ENCODE results near the gene MCM3AP.

The MCM3AP gene

GRCh38 chr21:46189213-46189958, 96.0 kb downstream of the MCM3AP start:
- H3K4me1 ChIP-seq (ENCODE audit: insufficient read depth, low read length, severe bottlenecking) = peaks cover 30% of the 10 kb centered on the region
- H3K9ac ChIP-seq (ENCODE audit: low read length) = no peak overlapping the region

DNA sequence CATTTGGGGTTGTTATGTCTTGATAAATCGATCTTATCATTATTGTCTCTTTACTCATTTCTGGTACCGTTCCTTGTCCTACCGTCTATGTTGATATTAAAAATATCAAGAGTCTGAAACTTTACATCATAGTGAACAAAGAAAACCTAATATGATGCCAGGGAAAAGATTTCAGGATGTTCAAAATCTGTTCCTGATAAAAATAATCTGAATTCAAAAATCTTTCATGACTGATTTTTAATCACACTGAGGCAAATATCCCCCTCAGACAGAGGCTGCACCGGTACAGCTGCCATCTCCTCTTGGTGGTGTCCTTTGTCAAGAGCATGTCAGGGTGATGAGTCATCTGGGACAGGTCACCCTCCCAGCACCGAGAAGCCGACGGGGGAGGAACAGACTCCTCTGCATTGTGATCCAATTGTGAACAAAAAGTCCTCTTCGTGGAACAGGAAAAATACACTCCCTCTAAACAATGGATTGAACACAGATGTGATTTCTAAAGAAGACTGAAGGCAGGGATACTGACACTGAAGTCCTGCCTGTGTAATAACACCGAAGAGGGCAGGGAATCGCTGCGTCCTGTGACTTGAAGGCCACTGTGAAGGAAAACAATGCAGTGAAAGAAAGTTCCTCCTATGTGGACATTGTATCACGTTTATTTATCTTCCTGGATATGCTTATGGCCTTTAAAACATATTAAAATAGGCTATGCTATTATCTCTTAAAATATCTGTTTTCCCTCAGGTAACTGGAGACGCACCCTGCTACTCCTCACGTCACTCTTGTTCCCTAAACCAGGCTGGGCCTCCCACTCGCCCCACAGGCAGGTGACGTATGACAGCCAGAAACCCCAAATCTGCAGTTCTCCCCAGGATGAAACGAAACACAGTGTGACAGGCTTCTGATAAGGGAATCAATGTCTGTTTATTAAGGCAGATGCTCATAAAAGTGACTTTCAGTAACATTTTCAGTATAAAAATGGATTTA, 96.9 kb downstream of the MCM3AP start:
- H3K4me3 ChIP-seq (ENCODE audit: low read depth, low read length, poor library complexity, severe bottlenecking) = no peak overlapping the region
- H4K20me1 ChIP-seq (ENCODE audit: insufficient read depth, low read length) = no peaks in the 10 kb centered on the region
- peaks cover 30% of the 10 kb centered on the region for H3K4me1 ChIP-seq (ENCODE audit: insufficient read depth, low read length, severe bottlenecking)
- H3K36me3 ChIP-seq (ENCODE audit: insufficient read depth, low read length) = peaks cover 31% of the 10 kb centered on the region
- no peaks in the 10 kb centered on the region for H3K27me3 ChIP-seq (ENCODE audit: insufficient read depth, low read length)
- H3K79me2 ChIP-seq (ENCODE audit: insufficient read depth, low read length) = no peaks in the 10 kb centered on the region
- H3K9ac ChIP-seq (ENCODE audit: low read length) = no peak overlapping the region
- TF ChIP-seq, protein P1, sequence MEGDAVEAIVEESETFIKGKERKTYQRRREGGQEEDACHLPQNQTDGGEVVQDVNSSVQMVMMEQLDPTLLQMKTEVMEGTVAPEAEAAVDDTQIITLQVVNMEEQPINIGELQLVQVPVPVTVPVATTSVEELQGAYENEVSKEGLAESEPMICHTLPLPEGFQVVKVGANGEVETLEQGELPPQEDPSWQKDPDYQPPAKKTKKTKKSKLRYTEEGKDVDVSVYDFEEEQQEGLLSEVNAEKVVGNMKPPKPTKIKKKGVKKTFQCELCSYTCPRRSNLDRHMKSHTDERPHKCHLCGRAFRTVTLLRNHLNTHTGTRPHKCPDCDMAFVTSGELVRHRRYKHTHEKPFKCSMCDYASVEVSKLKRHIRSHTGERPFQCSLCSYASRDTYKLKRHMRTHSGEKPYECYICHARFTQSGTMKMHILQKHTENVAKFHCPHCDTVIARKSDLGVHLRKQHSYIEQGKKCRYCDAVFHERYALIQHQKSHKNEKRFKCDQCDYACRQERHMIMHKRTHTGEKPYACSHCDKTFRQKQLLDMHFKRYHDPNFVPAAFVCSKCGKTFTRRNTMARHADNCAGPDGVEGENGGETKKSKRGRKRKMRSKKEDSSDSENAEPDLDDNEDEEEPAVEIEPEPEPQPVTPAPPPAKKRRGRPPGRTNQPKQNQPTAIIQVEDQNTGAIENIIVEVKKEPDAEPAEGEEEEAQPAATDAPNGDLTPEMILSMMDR (IDR thresholded peaks at IDR 0.05; ENCODE audit: low read length) = no peak
- H3K4me2 ChIP-seq (ENCODE audit: low read length) = no peak overlapping the region
- no peaks in the 10 kb centered on the region for H3K9me2 ChIP-seq (ENCODE audit: low read depth, low read length)
- H2AFZ ChIP-seq (ENCODE audit: low read length) = no peak overlapping the region
- no peaks in the 10 kb centered on the region; the same call in 1 of the 2 replicates for H3F3A ChIP-seq (ENCODE audit: insufficient read depth, low read length)
- H3K9me3 ChIP-seq (ENCODE audit: low read length) = no peaks in the 10 kb centered on the region
- peak overlapping the region; percentile 40 for H3K27ac ChIP-seq (ENCODE audit: low read depth, low read length, poor library complexity, severe bottlenecking)

More at GRCh38 chr21:46189213-46189958, 96.0 kb downstream of the MCM3AP start:
- Histone ChIP-seq H3K4me2 (ENCODE audit: low read length) (no peak overlapping the region), H3F3A (ENCODE audit: insufficient read depth, low read length) (no peaks in the 10 kb centered on the region; the same call in 1 of the 2 replicates), H3K9me2 (ENCODE audit: low read depth, low read length) (no peaks in the 10 kb centered on the region), H3K36me3 (ENCODE audit: insufficient read depth, low read length) (peaks cover 40% of the 10 kb centered on the region), H3K27me3 (ENCODE audit: insufficient read depth, low read length) (no peaks in the 10 kb centered on the region), H3K79me2 (ENCODE audit: insufficient read depth, low read length) (no peaks in the 10 kb centered on the region), H3K4me3 (ENCODE audit: low read depth, low read length, poor library complexity, severe bottlenecking) (no peak overlapping the region), H3K9me3 (ENCODE audit: low read length) (no peaks in the 10 kb centered on the region), H2AFZ (ENCODE audit: low read length) (no peak overlapping the region), H3K27ac (ENCODE audit: low read depth, low read length, poor library complexity, severe bottlenecking) (peak overlapping the region; percentile 40), H4K20me1 (ENCODE audit: insufficient read depth, low read length) (no peaks in the 10 kb centered on the region)
- TF ChIP-seq EZH2 (IDR thresholded peaks at IDR 0.05; ENCODE audit: borderline replicate concordance, low read length) = no peak
- TF ChIP-seq, protein P1 (IDR thresholded peaks at IDR 0.05; ENCODE audit: low read length) = no peak

- H3K4me2 ChIP-seq (ENCODE audit: low read length) = no peak overlapping the region
Observed at GRCh38 chr21:46187814-46188213, 97.6 kb downstream of the MCM3AP start.

More at GRCh38 chr21:46187814-46188213, 97.6 kb downstream of the MCM3AP start:
- Histone ChIP-seq H3F3A (ENCODE audit: insufficient read depth, low read length) (no peaks in the 10 kb centered on the region; the same call in 1 of the 2 replicates), H3K79me2 (ENCODE audit: insufficient read depth, low read length) (no peaks in the 10 kb centered on the region), H3K9me2 (ENCODE audit: low read depth, low read length) (no peaks in the 10 kb centered on the region), H3K4me3 (ENCODE audit: low read depth, low read length, poor library complexity, severe bottlenecking) (no peak overlapping the region), H3K27ac (ENCODE audit: low read depth, low read length, poor library complexity, severe bottlenecking) (peak overlapping the region; percentile 40), H3K27me3 (ENCODE audit: insufficient read depth, low read length) (no peaks in the 10 kb centered on the region), H3K9ac (ENCODE audit: low read length) (no peak overlapping the region), H4K20me1 (ENCODE audit: insufficient read depth, low read length) (no peaks in the 10 kb centered on the region), H3K9me3 (ENCODE audit: low read length) (no peaks in the 10 kb centered on the region), H2AFZ (ENCODE audit: low read length) (no peak overlapping the region), H3K36me3 (ENCODE audit: insufficient read depth, low read length) (peaks cover 28% of the 10 kb centered on the region), H3K4me1 (ENCODE audit: insufficient read depth, low read length, severe bottlenecking) (peaks cover 36% of the 10 kb centered on the region)
- TF ChIP-seq, protein P1 (IDR thresholded peaks at IDR 0.05; ENCODE audit: low read length) = no peak
- no peak for TF ChIP-seq EZH2 (IDR thresholded peaks at IDR 0.05; ENCODE audit: borderline replicate concordance, low read length)

All from OCI-LY1 (cell line).